SIG-M5 treated with dmso at 0.1 percent for 504 hours (cell line): ENCODE results near the gene OIT3.

Experiments
- DNase-seq: peaks from one replicate; lab custom pipeline; 2025; ENCODE audit not compliant: unreplicated experiment; lab: John Stamatoyannopoulos, UW

OIT3 gene

GRCh38 chr10:72893136-72893798, at the start of gene OIT3:
Gene OIT3, plus strand, starts transcription at chr10:72893739. Its CDS starts 60 bp downstream, at chr10:72893799.
- no peak for DNase-seq

- no peak for DNase-seq
Observed at GRCh38 chr10:72846238-72846637, 47.3 kb upstream of the OIT3 start.

- DNase-seq, result peak; percentile 16
Observed at GRCh38 chr10:72847681-72848080, 45.9 kb upstream of the OIT3 start.

- DNase-seq, result no peak
Observed at GRCh38 chr10:72850861-72851260, 42.7 kb upstream of the OIT3 start.

- DNase-seq, result no peak
Observed at GRCh38 chr10:72851509-72851908, 42.0 kb upstream of the OIT3 start.

- DNase-seq, result peak; percentile 45
Observed at GRCh38 chr10:72852508-72852907, 41.0 kb upstream of the OIT3 start.

- DNase-seq, result no peak
Observed at GRCh38 chr10:72855129-72855528, 38.4 kb upstream of the OIT3 start.

GRCh38 chr10:72855790-72856189, 37.7 kb upstream of the OIT3 start:
- DNase-seq, result no peak

GRCh38 chr10:72858067-72858466, 35.5 kb upstream of the OIT3 start:
- no peak for DNase-seq

GRCh38 chr10:72862957-72863356, 30.6 kb upstream of the OIT3 start:
- DNase-seq, result no peak

- peak; percentile 22 for DNase-seq
Observed at GRCh38 chr10:72875250-72876055, 18.1 kb upstream of the OIT3 start.

GRCh38 chr10:72879245-72879644, 14.3 kb upstream of the OIT3 start:
- DNase-seq, result no peak

- DNase-seq, result no peak
Observed at GRCh38 chr10:72881291-72881690, 12.2 kb upstream of the OIT3 start.

- no peak for DNase-seq
Observed at GRCh38 chr10:72883861-72884260, 9.7 kb upstream of the OIT3 start.

GRCh38 chr10:72885953-72886352, 7.6 kb upstream of the OIT3 start:
- no peak for DNase-seq

- no peak for DNase-seq
Observed at GRCh38 chr10:72886621-72887020, 6.9 kb upstream of the OIT3 start.

GRCh38 chr10:72887043-72887442, 6.5 kb upstream of the OIT3 start:
- no peak for DNase-seq

GRCh38 chr10:72888151-72888638, 5.3 kb upstream of the OIT3 start:
- DNase-seq, result no peak

GRCh38 chr10:72889391-72889831, 4.1 kb upstream of the OIT3 start:
- no peak for DNase-seq

- DNase-seq, result no peak
Observed at GRCh38 chr10:72890086-72890485, 3.5 kb upstream of the OIT3 start.

GRCh38 chr10:72895236-72895850, 1.8 kb downstream of the OIT3 start:
- DNase-seq, result no peak

GRCh38 chr10:72898616-72899015, 5.1 kb downstream of the OIT3 start:
- DNase-seq, result no peak
